Cerebellar nuclear complex (tissue), 1 donor: ENCODE data around the gene OTUD5.
"Not testable (repeated sequence)": the region's sequence is repeated elsewhere in the genome, so short reads cannot be mapped to it uniquely, and the experiment has no call there.

Source experiments
- DNase-seq, 2 experiments: peaks; one replicate each; lab custom pipeline; 2025; lab: John Stamatoyannopoulos, UW

OTUD5 gene

DNA sequence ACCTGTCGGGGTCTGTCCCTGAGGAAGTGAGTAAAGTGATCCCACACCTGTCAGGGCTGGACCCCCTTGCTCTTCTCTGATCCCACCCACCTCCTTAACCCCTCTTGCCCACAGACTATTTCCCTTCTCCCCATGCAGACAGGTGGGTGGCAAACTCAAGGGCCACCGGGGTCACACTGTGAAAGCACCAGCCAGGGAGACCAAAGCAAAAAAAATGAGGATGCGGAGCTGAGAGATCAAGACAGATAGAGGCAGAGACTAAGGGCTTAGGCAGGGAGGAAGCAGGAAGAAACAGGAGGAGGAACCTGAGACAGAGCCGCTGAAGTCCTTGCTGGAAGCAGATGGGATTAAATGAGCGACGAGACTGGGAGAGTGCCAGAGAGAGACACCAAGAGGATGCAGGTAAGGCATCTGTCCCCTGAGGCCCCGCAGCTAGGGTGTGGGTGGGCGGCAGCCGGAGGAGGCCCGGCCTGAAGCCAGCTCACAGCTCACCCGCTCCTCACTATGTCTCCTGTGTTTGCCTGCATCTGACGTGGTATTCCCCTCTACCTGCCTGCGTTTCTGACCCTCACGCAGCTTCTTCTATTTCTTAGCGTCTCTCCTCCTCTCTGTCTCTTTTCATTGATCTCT lies 67.0 kb downstream of the OTUD5 start:
- no peak for DNase-seq

DNA sequence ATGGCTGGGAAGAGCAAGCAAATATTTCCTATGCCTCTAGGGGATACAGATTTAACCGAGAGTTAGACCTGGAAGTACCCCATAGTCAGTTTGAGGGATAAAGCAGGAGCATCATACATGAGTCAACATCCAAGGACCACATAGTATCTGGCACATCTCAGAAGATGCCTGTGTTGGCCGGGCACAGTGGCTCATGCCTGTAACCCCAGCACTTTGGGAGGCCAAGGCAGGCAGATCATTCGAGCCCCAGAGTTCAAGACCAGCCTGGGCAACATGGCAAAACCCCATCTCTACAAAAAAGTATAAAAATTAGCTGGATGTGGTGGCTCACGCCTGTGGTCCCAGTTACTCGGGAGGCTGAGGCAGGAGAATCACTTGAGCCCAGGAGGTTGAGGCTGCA lies 70.8 kb downstream of the OTUD5 start:
- not testable (repeated sequence) for DNase-seq

DNA sequence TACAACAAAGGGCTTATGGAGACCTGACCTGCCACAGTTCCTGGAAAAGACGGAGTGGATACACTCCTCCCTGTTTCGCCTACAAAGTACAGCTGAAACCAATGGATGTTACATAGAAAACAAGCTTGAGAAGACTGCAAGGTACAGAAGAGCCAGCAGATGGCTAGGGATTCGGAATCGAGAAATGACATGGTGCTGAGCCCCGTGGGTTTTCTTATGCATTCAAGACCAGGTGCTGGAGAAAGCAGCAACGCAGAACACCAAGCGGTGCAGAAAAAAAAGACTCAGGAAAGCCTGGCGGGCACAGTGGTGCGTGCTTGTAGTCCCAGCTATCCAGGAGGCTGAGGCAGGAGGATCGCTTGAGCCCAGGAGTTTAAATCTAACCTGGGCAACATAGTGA lies 73.7 kb downstream of the OTUD5 start:
- no peak for DNase-seq

- DNase-seq: not testable (repeated sequence)
These were observed 80.5 kb downstream of the OTUD5 start for GRCh38 chrX:48876944-48877343.
